Measurements from ENCODE around the gene CDH1. TPM values are rescaled to one million over a fixed set of nuclear protein-coding genes. Genes with fewer than 3 reads are reported as not detected.

The CDH1 gene
- total RNA-seq (2022; extraction: Qiagen RNA extraction) = 4.2 to 4.5 TPM (median 4.3 TPM) in 5 replicates

DNA sequence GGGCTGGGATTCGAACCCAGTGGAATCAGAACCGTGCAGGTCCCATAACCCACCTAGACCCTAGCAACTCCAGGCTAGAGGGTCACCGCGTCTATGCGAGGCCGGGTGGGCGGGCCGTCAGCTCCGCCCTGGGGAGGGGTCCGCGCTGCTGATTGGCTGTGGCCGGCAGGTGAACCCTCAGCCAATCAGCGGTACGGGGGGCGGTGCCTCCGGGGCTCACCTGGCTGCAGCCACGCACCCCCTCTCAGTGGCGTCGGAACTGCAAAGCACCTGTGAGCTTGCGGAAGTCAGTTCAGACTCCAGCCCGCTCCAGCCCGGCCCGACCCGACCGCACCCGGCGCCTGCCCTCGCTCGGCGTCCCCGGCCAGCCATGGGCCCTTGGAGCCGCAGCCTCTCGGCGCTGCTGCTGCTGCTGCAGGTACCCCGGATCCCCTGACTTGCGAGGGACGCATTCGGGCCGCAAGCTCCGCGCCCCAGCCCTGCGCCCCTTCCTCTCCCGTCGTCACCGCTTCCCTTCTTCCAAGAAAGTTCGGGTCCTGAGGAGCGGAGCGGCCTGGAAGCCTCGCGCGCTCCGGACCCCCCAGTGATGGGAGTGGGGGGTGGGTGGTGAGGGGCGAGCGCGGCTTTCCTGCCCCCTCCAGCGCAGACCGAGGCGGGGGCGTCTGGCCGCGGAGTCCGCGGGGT, at the start of gene CDH1:
CDH1 (plus strand) TSS at position 247 of the 684 bp plus-strand sequence; CDS start at position 371, 124 bp downstream.

DNA sequence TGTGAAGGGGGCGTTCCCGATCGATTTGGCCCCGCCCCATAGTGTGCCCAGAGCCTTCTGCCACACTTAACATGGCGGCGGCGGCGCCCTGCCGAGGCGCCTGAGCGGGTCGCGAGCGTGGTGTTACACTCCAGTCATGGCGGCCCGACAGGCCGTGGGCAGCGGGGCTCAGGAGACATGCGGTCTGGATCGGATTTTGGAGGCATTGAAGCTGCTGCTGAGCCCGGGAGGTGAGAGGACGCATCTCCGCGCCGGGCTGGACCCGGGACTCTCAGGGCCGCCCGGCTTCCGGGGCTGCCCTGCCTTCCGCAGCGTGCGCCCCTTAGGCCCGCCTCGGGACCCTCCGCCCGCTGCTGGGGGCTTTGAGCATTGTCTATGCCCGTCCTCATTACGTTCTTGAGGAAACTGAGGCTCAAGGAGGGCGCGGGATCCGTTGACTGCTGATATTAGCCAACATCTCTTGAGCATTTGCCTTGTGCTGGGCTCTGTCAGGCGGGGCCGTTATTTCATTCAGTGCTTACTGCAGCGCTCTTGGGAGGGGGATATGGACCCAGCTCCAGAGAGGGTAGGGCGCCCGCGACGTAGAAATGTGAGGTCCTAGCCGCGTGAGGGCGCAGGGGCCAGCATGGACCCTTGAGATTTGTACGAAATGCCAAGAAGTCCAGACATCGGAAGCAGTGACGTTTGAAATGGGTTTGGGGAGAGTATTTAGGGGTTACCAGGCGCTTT, 106.6 kb downstream of the CDH1 start, which contains the start of gene TANGO6:
TANGO6 (plus strand) TSS at position 50 of the 729 bp plus-strand sequence; CDS start at position 137, 87 bp downstream.

Other genes starting within 250 kb of the CDH1 start
- gene ZFP90, start 198.0 kb upstream of the CDH1 start, total RNA-seq (2022; extraction: Qiagen RNA extraction) = 6.9 to 9.4 TPM (median 9.3 TPM) in 5 replicates
- gene CDH3, start 92.0 kb upstream of the CDH1 start, total RNA-seq (2022; extraction: Qiagen RNA extraction) = 0.17 to 0.38 TPM (median 0.31 TPM) in 5 replicates
- 5.1 to 8.5 TPM (median 6.1 TPM) in 5 replicates for gene TANGO6, start 106.2 kb downstream of the CDH1 start, total RNA-seq (2022; extraction: Qiagen RNA extraction)